DMS79 treated with DMSO at 0.1 percent for 48 hours (cell line): ENCODE measurements around the gene TMEM237.
"Not testable (repeated sequence)": the region's sequence is repeated elsewhere in the genome, so short reads cannot be mapped to it uniquely, and the experiment has no call there.

Source experiments
- DNase-seq: peaks from one replicate; lab custom pipeline; 2025; lab: John Stamatoyannopoulos, UW

TMEM237 gene, protein sequence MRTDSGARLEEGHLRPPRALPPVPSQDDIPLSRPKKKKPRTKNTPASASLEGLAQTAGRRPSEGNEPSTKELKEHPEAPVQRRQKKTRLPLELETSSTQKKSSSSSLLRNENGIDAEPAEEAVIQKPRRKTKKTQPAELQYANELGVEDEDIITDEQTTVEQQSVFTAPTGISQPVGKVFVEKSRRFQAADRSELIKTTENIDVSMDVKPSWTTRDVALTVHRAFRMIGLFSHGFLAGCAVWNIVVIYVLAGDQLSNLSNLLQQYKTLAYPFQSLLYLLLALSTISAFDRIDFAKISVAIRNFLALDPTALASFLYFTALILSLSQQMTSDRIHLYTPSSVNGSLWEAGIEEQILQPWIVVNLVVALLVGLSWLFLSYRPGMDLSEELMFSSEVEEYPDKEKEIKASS

DNA sequence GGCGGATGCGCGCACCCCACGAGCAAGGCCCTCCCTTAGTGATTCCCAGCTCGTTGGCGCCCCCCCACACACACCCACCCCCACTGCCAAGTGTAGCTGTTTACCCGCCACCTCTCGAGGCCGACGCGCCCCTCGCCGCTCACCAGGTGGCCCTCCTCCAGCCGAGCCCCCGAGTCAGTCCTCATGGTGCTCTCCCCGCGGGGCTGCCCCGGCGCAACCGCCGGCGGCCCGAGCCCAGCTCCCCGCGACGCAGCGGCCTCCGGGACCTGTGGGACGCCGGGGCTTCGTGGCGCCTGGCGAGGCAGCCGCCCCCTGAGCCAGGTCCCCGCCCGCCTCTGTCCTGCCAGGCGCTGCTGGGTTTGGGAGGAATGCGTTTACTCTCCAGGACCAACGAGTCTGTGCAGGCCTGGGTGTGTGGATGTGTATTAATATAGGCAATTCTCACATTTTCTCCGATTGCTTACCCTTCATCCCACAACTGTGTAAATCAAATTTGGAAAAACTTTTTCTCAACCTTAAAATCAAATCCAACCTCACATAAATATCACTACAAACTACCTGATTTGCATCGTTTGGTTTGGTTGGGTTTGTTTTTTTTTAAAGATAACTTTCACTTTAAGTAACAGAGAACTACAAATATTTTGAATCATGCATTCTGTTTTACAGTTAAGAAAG is at the start of gene TMEM237:
Gene TMEM237 (minus strand): TSS at position 288 of the 675 bp plus-strand sequence. CDS start 103 bp downstream, at position 185.
- DNase-seq = peak; percentile 55

DNA sequence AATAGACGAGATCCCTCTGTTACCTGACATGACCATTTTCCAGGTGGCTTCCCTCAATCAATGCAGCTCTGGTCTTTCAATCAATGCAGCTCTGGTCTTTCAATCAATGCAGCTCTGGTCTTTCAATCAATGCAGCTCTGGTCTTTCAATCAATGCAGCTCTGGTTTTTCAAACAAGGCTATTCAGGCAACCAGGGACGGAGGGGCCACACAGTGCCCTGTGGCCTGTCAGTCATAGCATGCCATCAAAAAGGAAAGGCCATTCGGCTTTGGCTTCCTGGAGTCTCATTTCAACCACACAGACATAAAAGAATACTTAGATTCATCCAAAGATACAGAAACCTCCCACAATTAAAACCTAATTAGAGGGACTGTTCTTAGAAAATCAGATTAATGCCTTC is 41.9 kb upstream of the TMEM237 start:
- no peak for DNase-seq

DNA sequence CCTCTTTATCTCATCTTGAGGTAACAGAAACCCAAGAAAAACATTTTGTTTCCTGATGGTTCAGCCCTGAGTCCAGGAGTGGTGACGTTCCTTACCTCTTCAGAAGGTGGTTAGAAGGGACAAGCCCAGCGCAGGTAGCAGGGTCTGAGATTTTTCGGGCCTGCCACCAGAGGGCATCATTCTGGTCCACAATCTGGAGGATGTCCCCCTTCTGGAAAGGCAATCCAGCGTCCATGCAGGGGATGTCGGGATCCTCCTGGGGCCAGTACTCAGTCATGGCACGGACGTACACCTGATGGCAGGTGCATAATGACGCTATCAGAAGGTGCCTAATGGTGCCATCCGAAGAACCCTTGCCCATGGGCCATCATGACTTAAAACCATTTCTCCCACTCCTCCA is 37.4 kb upstream of the TMEM237 start:
- no peak for DNase-seq

DNA sequence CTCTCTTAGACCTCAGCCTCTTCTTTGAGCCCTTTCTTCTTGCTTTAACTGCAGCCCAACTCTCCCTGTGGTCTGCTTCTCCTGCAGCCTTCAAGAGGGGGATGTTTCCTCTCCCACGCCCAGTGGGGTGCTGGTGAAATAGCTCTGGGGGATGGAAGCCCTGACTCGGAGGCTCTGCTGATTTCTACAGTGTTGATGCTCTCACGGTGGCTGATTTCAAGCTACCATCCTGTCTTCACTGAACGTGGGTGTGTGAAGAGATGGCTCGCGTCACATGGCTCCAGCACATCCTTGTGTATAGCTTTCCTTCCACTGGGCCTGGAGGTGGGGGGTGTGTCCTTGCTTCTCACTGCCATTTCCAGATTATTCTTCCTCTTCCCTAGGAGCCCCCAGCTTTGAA is 35.1 kb upstream of the TMEM237 start:
- no peak for DNase-seq

- no peak for DNase-seq
Observed at GRCh38 chr2:201675454-201675853, 32.2 kb upstream of the TMEM237 start.

- DNase-seq = no peak
Observed at GRCh38 chr2:201674794-201675193, 31.5 kb upstream of the TMEM237 start.

GRCh38 chr2:201674298-201674697 is 31.0 kb upstream of the TMEM237 start:
- DNase-seq = no peak

DNA sequence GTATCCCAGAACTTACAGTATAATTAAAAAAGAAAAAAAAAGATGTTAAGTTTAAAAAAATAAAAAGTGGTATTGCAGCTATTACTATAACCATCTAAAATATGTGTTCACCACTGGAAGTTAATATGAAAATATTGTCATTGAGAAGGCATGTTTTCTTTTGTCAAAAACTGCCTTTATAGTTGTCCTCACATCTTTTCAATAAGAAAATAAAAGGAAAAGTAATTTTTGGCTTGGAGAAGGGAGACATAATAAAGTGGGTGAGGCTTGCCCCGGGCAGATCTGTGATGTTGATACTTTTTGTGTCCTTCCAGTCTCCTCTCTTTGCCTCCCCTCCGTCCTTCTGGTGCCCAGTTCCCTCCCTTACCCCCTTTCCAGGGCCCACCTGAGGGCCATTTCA is 30.2 kb upstream of the TMEM237 start:
- no peak for DNase-seq

- not testable (repeated sequence) for DNase-seq
Observed at GRCh38 chr2:201671205-201671604, 27.9 kb upstream of the TMEM237 start.

GRCh38 chr2:201669865-201670264 is 26.6 kb upstream of the TMEM237 start:
- no peak for DNase-seq

- DNase-seq = no peak
Observed at GRCh38 chr2:201668402-201668910, 25.2 kb upstream of the TMEM237 start.

DNA sequence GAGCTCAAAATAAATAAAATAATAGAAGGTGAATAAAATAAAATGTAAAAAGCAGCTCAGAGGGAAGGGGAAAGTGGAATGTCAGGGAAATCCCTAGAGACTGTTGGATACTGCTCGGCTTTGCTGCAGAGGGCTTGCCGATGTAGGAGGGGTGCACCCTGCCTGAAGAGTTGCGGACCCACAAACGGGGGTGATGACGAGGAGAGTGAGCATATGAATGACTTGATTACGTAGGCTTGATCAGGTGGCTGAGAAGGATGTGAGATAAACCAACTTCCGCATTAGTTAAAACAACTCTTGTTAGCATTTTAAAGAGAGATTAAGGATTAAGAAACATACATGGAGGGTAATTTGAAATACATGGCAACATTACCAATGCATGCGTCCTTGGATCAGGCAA is 21.0 kb upstream of the TMEM237 start:
- no peak for DNase-seq

DNA sequence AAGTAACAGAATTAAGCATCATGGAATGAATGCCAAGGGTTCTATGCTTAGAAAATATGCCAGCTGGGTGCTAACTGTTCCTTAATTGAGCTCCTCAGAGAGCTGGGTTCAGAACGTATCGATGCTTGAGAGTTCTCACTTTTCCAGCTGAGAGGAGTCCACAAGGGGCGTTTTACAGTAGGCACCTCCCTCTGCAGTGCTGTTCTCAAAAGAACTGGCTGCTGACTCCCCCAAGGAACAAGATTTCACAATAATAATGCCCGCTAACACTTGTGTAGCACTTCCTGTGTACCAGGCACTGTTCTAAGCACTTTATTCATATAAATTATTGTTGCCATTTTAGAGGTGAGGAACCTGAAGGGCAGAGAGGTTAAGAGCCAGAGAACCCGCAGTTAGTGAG is 18.1 kb upstream of the TMEM237 start:
- DNase-seq = no peak

DNA sequence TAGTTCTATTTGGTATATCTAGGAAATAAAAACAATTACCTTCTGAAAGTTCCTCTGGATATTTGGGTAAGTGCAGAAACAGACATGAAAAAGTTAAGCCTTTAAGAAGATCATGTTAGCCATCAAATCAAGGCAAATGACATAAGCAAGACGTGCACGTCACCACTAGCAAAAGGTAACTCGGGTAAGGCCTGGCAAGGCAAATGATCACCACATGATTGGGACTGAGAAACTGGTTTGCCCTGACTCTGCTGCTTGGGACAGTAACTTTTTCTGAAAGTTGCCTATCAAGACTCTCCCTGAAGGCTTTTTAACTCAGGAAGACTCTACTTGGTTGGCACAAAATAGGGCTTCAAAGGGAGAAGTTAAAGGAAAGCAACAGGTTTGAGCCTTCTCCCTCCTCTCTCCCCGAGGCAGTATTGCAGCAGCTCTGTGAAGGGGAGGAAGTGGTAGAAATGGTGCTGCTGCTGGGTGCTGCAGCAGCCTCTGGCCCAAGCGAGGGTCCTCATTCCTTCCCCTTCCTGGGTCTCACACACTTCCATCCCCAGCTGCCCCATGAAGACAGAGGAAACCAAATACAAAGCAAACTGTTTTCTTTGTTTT is 17.1 kb upstream of the TMEM237 start:
- DNase-seq = no peak

DNA sequence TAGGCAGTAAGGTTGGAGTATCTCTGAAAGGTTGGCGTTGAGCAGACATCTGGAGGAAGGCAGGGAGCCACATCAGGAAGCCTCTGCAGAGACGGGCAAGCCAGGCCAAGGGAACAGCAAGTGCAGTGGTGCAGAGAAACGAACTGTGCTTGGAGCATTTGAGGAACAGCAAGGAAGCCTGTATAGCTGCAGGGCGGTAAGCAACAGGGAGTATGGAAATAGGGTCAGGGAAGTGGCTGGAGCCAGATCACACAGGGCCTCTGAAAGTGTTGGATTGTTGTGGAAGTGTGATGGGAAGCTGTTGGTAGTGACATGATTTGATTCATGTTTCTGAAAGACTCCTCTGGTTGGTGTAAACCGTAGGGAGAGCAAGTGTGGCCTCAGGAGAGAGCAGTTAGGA is 13.4 kb upstream of the TMEM237 start:
- DNase-seq = no peak

DNA sequence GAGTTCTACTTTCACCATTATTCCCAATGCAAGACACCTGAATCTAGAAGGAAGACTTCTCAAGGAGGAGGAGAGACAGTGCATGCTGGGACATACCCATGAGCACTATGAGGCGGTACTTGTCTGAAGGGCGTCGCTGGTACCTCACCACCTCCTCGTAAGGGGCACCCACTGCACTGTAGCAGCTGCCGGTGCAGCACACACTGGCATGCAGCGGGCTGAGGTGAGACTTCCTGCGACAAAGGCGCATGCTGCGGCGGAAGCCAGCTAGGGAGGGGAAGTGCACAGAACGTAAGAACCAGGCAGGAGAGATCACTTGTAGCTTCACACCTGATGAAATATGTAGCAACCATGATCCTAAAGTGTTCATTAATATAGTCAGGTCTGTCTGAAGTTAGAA is 12.8 kb upstream of the TMEM237 start:
- no peak for DNase-seq

DNA sequence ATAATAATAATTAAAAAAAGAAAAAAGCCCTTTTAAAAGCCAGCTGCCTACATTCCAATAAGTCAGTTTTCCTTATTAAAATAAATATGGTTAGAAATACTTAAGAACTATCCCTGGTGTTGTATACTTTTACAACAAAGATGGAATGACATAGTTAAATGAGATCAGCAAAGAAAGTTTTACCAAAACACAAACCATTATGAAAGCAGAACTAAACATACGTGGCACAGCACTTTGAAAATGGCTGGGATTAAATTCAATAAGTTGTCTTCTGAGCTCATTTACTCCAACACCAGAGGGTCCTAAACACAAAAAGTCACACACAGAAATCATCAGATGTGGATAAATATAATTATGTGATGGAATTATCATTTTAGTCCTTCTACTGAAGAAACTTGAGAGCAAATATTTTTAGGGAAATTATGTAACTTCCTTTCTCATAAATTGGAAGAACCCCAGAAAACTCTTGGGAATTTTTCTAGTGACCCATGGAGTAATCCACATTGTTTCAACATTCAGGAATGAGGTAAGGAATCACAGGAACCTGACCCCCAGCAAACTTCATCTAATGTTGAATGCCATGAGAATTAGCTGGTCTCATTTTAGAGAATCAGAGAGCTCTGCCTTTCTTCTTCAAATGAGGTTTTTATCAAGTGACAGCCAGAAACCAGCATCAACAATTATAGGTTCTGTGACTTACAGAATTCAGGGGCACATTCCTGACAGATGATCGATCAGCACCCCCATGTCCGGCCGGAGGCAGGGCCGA is 11.5 kb upstream of the TMEM237 start:
- no peak for DNase-seq

DNA sequence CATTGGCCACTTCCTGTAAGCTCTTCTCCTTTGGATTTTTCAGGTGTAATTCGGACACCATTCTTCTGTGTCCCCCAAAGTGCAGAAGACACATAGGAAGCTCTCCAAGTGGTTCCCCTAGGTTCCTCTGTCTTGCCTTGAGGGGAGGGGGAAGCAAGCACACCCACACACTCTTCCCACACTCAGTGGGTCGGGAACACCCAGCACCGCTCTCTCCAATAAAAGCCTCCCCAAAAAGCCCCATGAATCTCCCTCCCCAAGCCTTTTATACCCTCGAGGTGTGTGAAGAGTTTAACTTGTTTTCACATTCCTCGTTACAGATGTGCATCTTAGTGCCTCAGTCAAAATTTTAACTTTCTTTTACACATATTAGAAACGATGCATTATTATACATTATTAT is 9.9 kb upstream of the TMEM237 start:
- DNase-seq = no peak

- DNase-seq = no peak
Observed at GRCh38 chr2:201649442-201649841, 6.1 kb upstream of the TMEM237 start.

DNA sequence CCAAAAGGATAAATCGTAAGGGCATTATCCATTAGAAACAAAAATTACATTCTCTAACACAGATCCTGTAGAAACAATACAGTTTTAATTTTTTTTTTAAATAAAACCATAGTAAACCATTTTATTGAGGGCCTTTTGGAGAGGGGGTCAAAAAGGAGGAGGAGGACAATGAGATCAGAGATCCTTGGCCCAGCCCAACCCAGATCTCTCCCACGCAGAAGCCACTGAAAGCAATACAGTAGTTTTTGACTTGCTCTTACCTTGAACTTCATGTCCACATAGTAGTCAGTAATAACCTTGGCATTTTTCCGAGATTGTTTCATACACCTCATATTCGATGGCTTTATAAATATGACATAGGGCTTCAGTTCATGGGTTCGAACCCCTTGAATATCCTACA is 4.1 kb upstream of the TMEM237 start:
- no peak for DNase-seq

GRCh38 chr2:201644001-201644400 is 698 bp upstream of the TMEM237 start:
- DNase-seq = no peak

DNA sequence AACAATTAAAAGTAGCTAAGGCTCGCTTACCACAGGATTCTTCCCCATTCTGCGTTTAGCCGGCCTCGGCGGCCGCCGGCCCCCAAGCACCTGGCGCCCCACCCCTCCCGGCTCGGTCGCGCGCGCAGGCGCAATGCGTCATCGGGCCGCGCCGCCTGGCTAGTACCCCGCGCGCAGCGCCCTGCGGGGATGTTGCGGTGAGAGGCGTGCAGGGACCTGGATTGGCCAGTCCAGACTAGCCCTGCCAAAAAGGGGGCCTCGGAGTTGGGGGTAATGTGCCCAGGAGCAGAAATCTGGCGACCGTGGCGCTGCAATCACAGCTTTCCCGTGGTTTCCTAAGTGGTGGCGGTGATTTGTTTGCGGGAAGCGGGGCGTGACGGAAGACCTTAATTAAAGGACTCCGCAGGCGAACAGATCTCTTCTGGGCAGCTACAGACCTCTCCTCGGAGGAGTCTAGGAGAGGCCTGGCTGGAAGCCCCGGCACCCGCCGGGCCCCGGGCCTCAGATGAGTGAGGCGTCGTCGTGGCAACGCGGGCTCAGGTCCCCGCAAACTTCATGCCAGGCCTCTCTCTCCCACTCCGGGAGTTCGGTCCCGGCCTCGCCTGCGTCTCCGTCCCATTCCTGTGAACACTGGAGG is 606 bp downstream of the TMEM237 start:
- DNase-seq = peak; percentile 64
